Neural cell (in vitro differentiated cells): ENCODE data around the gene MAP7D1. TPM values are rescaled to one million over a fixed set of nuclear protein-coding genes. Genes with fewer than 3 reads are reported as not detected.
A peak's percentile ranks its signal among the peaks of the same experiment; 100 is the strongest.

Source experiments
- H2AFZ ChIP-seq: fragments of 200-600, 300-800 bp; sonication (generic), shearing (Covaris generic); 2 replicates; pipeline ENCODE4 v1.6.0; 2014; ENCODE audit warnings: low read depth, mild to moderate bottlenecking, antibody characterized with exemption, low read length, moderate library complexity
- H3F3A ChIP-seq: fragments of 200-600 bp; shearing (Covaris generic); 2 replicates; pipeline ENCODE4 v1.6.1; 2016; ENCODE audit warnings: mild to moderate bottlenecking, moderate library complexity, mixed read lengths, antibody characterized with exemption, low read length; ENCODE audit not compliant: insufficient read depth, poor library complexity, severe bottlenecking
- H3K27ac ChIP-seq: fragments of 200-600, 300-800 bp; sonication (generic), shearing (Covaris generic); 2 replicates; pipeline ENCODE4 v1.5.1; 2014; ENCODE audit warnings: mild to moderate bottlenecking, low read length, moderate library complexity
- H3K27me3 ChIP-seq: fragments of 300-800, 200-600 bp; sonication (generic), shearing (Covaris generic); 2 replicates; pipeline ENCODE4 v1.6.0; 2014; ENCODE audit warnings: mild to moderate bottlenecking, low read depth, low read length, moderate library complexity; ENCODE audit not compliant: insufficient read depth
- H3K36me3 ChIP-seq: fragments of 300-800, 200-600 bp; sonication (generic), shearing (Covaris generic); 2 replicates; pipeline ENCODE4 v1.5.1; 2014; ENCODE audit warnings: mild to moderate bottlenecking, antibody characterized with exemption, low read length, moderate library complexity; ENCODE audit not compliant: insufficient read depth
- H3K4me2 ChIP-seq: fragments of 300-800, 200-600 bp; sonication (generic), shearing (Covaris generic); 2 replicates; pipeline ENCODE4 v1.6.0; 2014; ENCODE audit warnings: mild to moderate bottlenecking, low read length
- H3K4me3 ChIP-seq: fragments of 300-800, 200-600 bp; sonication (generic), shearing (Covaris generic); 2 replicates; pipeline ENCODE4 v1.5.1; 2014; ENCODE audit warnings: mild to moderate bottlenecking, low read length, moderate library complexity
- H3K79me2 ChIP-seq: fragments of 200-600 bp; shearing (Covaris generic); replicated peaks from 2 replicates; pipeline ENCODE4 v1.6.0; 2014; ENCODE audit warnings: mild to moderate bottlenecking, low read length, moderate library complexity; ENCODE audit not compliant: insufficient read depth
- H3K9ac ChIP-seq: fragments of 300-800, 200-600 bp; sonication (generic), shearing (Covaris generic); 2 replicates; pipeline ENCODE4 v1.6.1; 2016; ENCODE audit warnings: mild to moderate bottlenecking, low read length, mixed read lengths
- H3K9me2 ChIP-seq: fragments of 200-600 bp; shearing (Covaris generic); 2 replicates; pipeline ENCODE4 v1.6.1; 2016; ENCODE audit warnings: mild to moderate bottlenecking, low read length, mixed read lengths; ENCODE audit not compliant: insufficient read depth
- H3K9me3 ChIP-seq: fragments of 200-600, 300-800 bp; sonication (generic), shearing (Covaris generic); 2 replicates; pipeline ENCODE4 v1.6.1; 2016; ENCODE audit warnings: mild to moderate bottlenecking, mixed run types, low read length, moderate library complexity, mixed read lengths
- H4K20me1 ChIP-seq: fragments of 200-600 bp; shearing (Covaris generic); 2 replicates; pipeline ENCODE4 v1.6.1; 2016; ENCODE audit warnings: mild to moderate bottlenecking, mixed run types; ENCODE audit not compliant: insufficient read depth
- EP300 ChIP-seq: fragments of 450-650 bp; conservative IDR thresholded peaks from 2 replicates; pipeline ENCODE4 v1.6.1; 2014; ENCODE audit warnings: antibody characterized with exemption, mild to moderate bottlenecking, moderate library complexity; ENCODE audit not compliant: poor library complexity, severe bottlenecking
- EZH2 ChIP-seq: fragments of 200-600, 300-800 bp; shearing (Covaris generic), sonication (generic); IDR thresholded peaks from 2 replicates; pipeline ENCODE4 v1.6.1; 2014; ENCODE audit warnings: antibody characterized with exemption, low read length, borderline replicate concordance, mild to moderate bottlenecking; ENCODE audit not compliant: insufficient read depth, poor library complexity, severe bottlenecking
- MXI1 ChIP-seq: fragments of 450-650 bp; conservative IDR thresholded peaks from 2 replicates; pipeline ENCODE4 v1.6.1; 2014; ENCODE audit warnings: antibody characterized with exemption, mild to moderate bottlenecking; ENCODE audit not compliant: poor library complexity, severe bottlenecking
- POLR2AphosphoS5 ChIP-seq: IDR thresholded peaks from 2 replicates; pipeline ENCODE4 v1.6.1; 2012
- RAD21 ChIP-seq: fragments of 450-650 bp; conservative IDR thresholded peaks from 2 replicates; pipeline ENCODE4 v1.6.1; 2014; ENCODE audit warnings: antibody characterized with exemption, mild to moderate bottlenecking, moderate library complexity
- SMC3 ChIP-seq: fragments of 450-650 bp; conservative IDR thresholded peaks from 2 replicates; pipeline ENCODE4 v1.6.1; 2014; ENCODE audit warnings: antibody characterized with exemption, mild to moderate bottlenecking, moderate library complexity; ENCODE audit not compliant: poor library complexity
- TAF1 ChIP-seq: IDR thresholded peaks from 2 replicates; pipeline ENCODE4 v1.6.1; 2012; ENCODE audit warnings: low read depth
- polyA plus RNA-seq: library from polyadenylated mRNA; depleted of rRNA; stranded (reverse); fragments of >200 nt; gene quantifications from 2 replicates; pipeline ENCODE4 v1.2.3, GENCODE V29; 2014
- TF ChIP-seq, protein P1 (sequence below): IDR thresholded peaks from 2 replicates; pipeline ENCODE4 v1.6.1; 2012; ENCODE audit warnings: borderline replicate concordance
- TF ChIP-seq, protein P2 (sequence below): fragments of 450-650 bp; IDR thresholded peaks from 2 replicates; pipeline ENCODE4 v1.5.1; 2014; ENCODE audit warnings: antibody characterized with exemption, mild to moderate bottlenecking, moderate library complexity; ENCODE audit not compliant: poor library complexity, severe bottlenecking

MAP7D1 gene
- polyA plus RNA-seq, 1 donor from 2014 or later, result 142 TPM

DNA sequence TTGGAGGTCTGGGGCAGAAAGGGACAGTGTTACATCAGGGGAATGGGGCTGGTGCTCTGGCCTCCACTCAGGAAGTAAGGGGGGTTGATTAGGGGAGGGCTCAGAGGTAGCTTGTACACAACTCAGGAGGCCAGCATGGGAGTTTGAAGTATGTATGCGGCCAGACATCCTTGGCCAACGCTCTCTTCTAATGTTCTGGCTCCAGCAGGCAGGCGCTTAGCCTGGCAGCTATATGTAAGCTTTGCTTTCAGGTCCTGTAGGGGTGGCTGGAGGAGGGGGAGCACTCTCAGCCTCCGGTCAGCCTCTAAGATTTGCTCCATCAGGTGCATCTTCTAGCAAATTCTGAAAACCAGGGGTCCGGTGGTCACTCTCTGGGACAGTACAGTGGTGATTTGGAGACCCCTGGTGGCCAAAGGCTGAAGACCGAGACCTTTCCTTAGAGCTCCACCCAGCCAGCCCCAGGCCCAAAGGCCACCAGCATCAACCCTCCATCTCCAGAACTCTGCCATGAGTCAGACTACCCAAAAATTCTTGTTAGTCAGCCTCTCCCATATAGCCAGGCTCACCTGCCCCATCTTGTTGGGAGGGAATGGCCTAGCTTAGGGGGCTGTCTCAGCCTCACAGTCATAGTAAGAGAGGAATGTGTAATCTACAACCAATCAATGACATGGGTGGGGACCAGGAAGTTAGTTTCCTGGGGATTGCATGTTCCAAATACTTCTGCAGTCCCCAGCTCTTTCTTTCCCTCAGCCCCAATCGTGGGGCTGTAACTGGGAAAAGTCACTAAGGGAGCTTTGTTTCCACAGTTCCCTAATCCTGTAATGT is 21.2 kb upstream of the MAP7D1 start:
- no peak overlapping the region for H3K4me3 ChIP-seq
- peaks cover 5% of the 10 kb centered on the region for H3K36me3 ChIP-seq
- no peak overlapping the region for H3K9ac ChIP-seq
- no peak overlapping the region for H3K27ac ChIP-seq
- TF ChIP-seq RAD21, result peak; percentile 46
- no peak for TF ChIP-seq EP300
- TF ChIP-seq POLR2AphosphoS5, result no peak
- TF ChIP-seq EZH2, result no peak
- TF ChIP-seq MXI1, result no peak
- TF ChIP-seq, protein P1, sequence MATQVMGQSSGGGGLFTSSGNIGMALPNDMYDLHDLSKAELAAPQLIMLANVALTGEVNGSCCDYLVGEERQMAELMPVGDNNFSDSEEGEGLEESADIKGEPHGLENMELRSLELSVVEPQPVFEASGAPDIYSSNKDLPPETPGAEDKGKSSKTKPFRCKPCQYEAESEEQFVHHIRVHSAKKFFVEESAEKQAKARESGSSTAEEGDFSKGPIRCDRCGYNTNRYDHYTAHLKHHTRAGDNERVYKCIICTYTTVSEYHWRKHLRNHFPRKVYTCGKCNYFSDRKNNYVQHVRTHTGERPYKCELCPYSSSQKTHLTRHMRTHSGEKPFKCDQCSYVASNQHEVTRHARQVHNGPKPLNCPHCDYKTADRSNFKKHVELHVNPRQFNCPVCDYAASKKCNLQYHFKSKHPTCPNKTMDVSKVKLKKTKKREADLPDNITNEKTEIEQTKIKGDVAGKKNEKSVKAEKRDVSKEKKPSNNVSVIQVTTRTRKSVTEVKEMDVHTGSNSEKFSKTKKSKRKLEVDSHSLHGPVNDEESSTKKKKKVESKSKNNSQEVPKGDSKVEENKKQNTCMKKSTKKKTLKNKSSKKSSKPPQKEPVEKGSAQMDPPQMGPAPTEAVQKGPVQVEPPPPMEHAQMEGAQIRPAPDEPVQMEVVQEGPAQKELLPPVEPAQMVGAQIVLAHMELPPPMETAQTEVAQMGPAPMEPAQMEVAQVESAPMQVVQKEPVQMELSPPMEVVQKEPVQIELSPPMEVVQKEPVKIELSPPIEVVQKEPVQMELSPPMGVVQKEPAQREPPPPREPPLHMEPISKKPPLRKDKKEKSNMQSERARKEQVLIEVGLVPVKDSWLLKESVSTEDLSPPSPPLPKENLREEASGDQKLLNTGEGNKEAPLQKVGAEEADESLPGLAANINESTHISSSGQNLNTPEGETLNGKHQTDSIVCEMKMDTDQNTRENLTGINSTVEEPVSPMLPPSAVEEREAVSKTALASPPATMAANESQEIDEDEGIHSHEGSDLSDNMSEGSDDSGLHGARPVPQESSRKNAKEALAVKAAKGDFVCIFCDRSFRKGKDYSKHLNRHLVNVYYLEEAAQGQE, result no peak
- peak; percentile 54 for TF ChIP-seq SMC3
- TF ChIP-seq, protein P2, sequence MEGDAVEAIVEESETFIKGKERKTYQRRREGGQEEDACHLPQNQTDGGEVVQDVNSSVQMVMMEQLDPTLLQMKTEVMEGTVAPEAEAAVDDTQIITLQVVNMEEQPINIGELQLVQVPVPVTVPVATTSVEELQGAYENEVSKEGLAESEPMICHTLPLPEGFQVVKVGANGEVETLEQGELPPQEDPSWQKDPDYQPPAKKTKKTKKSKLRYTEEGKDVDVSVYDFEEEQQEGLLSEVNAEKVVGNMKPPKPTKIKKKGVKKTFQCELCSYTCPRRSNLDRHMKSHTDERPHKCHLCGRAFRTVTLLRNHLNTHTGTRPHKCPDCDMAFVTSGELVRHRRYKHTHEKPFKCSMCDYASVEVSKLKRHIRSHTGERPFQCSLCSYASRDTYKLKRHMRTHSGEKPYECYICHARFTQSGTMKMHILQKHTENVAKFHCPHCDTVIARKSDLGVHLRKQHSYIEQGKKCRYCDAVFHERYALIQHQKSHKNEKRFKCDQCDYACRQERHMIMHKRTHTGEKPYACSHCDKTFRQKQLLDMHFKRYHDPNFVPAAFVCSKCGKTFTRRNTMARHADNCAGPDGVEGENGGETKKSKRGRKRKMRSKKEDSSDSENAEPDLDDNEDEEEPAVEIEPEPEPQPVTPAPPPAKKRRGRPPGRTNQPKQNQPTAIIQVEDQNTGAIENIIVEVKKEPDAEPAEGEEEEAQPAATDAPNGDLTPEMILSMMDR, result peak; percentile 50
- H3K9me3 ChIP-seq, result no peaks in the 10 kb centered on the region
- no peak overlapping the region for H2AFZ ChIP-seq
- no peaks in the 10 kb centered on the region for H3K9me2 ChIP-seq
- no peaks in the 10 kb centered on the region for H4K20me1 ChIP-seq
- H3K79me2 ChIP-seq, result no peaks in the 10 kb centered on the region
- H3K4me2 ChIP-seq, result no peak overlapping the region
- H3K27me3 ChIP-seq, result no peaks in the 10 kb centered on the region
- no peaks in the 10 kb centered on the region for H3F3A ChIP-seq

DNA sequence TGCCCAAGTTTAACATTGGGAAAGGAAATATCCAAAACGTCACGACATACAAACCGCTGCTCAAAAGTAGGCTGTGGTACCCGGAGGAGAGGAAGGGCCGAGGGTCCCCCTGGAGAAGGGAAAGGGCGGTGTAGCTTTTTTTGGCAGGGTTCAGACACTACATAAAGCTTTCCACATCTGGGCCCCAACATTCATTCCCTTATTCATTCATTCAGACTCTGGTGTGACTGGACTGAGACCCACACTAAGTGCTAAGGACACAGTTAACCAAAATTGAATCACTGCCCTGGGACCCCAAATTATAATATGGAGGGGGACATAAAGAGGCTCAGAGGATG is 20.7 kb upstream of the MAP7D1 start:
- no peak for TF ChIP-seq TAF1
- TF ChIP-seq, protein P2, result no peak
- TF ChIP-seq RAD21, result no peak
- TF ChIP-seq MXI1, result no peak
- TF ChIP-seq EP300, result no peak
- TF ChIP-seq SMC3, result no peak
- TF ChIP-seq EZH2, result no peak
- no peak for TF ChIP-seq POLR2AphosphoS5
- TF ChIP-seq, protein P1, result no peak
- Histone ChIP-seq H4K20me1 (no peaks in the 10 kb centered on the region), H3K27ac (no peak overlapping the region), H3K4me3 (no peak overlapping the region), H3K9ac (no peak overlapping the region), H3K4me2 (no peak overlapping the region), H3F3A (no peaks in the 10 kb centered on the region), H3K27me3 (no peaks in the 10 kb centered on the region), H3K9me3 (no peaks in the 10 kb centered on the region), H3K36me3 (peaks cover 5% of the 10 kb centered on the region), H3K79me2 (no peaks in the 10 kb centered on the region), H2AFZ (no peak overlapping the region), H3K9me2 (no peaks in the 10 kb centered on the region)
